Keratinocyte (primary cell): Measurements from ENCODE around the gene SMIM35. TPM values are rescaled to one million over a fixed set of nuclear protein-coding genes. Genes with fewer than 3 reads are reported as not detected.

Experiments
- DNase-seq: peaks from one replicate; pipeline ENCODE4 v3.0.0-alpha.2; 2011; ENCODE audit warnings: low read depth, missing footprints, low spot score
- FAIRE-seq: peaks from 2 replicates; lab custom pipeline; 2011; peaks lifted over from hg19 to GRCh38; lab: Jason Lieb, UNC
- H2AFZ ChIP-seq: 2 replicates; pipeline ENCODE4 v1.6.0; 2012; ENCODE audit warnings: low read length, control low read depth, inconsistent platforms; ENCODE audit not compliant: control insufficient read depth
- H3K27ac ChIP-seq: 2 replicates; pipeline ENCODE4 v1.5.1; 2011; ENCODE audit warnings: low read length; ENCODE audit not compliant: control insufficient read depth, insufficient read depth
- H3K27me3 ChIP-seq: 3 replicates; pipeline ENCODE4 v1.6.0; 2011; ENCODE audit warnings: low read length; ENCODE audit not compliant: control insufficient read depth, insufficient read depth; ENCODE audit errors: extremely low read depth
- H3K36me3 ChIP-seq, 2 experiments: 2 replicates in 1 of 2; 3 replicates in 1 of 2; pipeline ENCODE4 v1.5.1; 2011; ENCODE audit warnings: low read length in 2 of 2, mild to moderate bottlenecking in 1 of 2; ENCODE audit not compliant: control insufficient read depth in 2 of 2, insufficient read depth in 2 of 2; ENCODE audit errors: extremely low read depth in 1 of 2
- H3K4me1 ChIP-seq: 3 replicates; pipeline ENCODE4 v1.5.1; 2011; ENCODE audit warnings: low read length; ENCODE audit not compliant: control insufficient read depth, insufficient read depth; ENCODE audit errors: extremely low read depth
- H3K4me2 ChIP-seq: 3 replicates; pipeline ENCODE4 v1.6.0; 2011; ENCODE audit warnings: low read depth, low read length; ENCODE audit not compliant: control insufficient read depth, insufficient read depth; ENCODE audit errors: extremely low read depth
- H3K4me3 ChIP-seq, 3 experiments: fragments of 200-600 bp in 1 of 3; sonication (generic) in 1 of 3; 2 replicates in 2 of 3; 3 replicates in 1 of 3; pipeline ENCODE4 v1.5.1; 2011 to 2016; ENCODE audit warnings: low read length in 3 of 3, mild to moderate bottlenecking in 3 of 3, control low read depth in 2 of 3, inconsistent platforms in 1 of 3, low read depth in 1 of 3, mixed read lengths in 1 of 3, mixed run types in 1 of 3, moderate library complexity in 1 of 3; ENCODE audit not compliant: control insufficient read depth in 2 of 3, insufficient read depth in 2 of 3; ENCODE audit errors: extremely low read depth in 1 of 3
- H3K79me2 ChIP-seq: 2 replicates; pipeline ENCODE4 v1.6.0; 2012; ENCODE audit warnings: low read length; ENCODE audit not compliant: control insufficient read depth, insufficient read depth
- H3K9ac ChIP-seq: 3 replicates; pipeline ENCODE4 v1.6.0; 2011; ENCODE audit warnings: low read length; ENCODE audit not compliant: control insufficient read depth, insufficient read depth; ENCODE audit errors: extremely low read depth
- H3K9me1 ChIP-seq: 3 replicates; pipeline ENCODE4 v1.6.0; 2011; ENCODE audit warnings: low read length; ENCODE audit not compliant: control insufficient read depth, insufficient read depth; ENCODE audit errors: extremely low read depth
- H3K9me3 ChIP-seq: 2 replicates; pipeline ENCODE4 v1.5.1; 2012; ENCODE audit warnings: low read depth, low read length; ENCODE audit not compliant: control insufficient read depth
- H4K20me1 ChIP-seq: 3 replicates; pipeline ENCODE4 v1.6.0; 2011; ENCODE audit warnings: low read length; ENCODE audit not compliant: control insufficient read depth, insufficient read depth; ENCODE audit errors: extremely low read depth
- CTCF ChIP-seq, 3 experiments: IDR thresholded peaks in 1 of 3; conservative IDR thresholded peaks in 1 of 3; optimal IDR thresholded peaks in 1 of 3; 2 replicates in 2 of 3; 3 replicates in 1 of 3; pipeline versions ENCODE3 to v1.5.1; 2011; ENCODE audit warnings: low read length in 3 of 3, mild to moderate bottlenecking in 3 of 3, moderate library complexity in 2 of 3, control low read depth in 1 of 3, inconsistent platforms in 1 of 3; ENCODE audit not compliant: insufficient read depth in 2 of 3; ENCODE audit errors: extremely low read depth in 1 of 3
- EZH2 ChIP-seq: IDR thresholded peaks from one replicate; pipeline ENCODE4 v1.6.1; 2012; ENCODE audit warnings: inconsistent platforms, mild to moderate bottlenecking, low read length, moderate library complexity
- dilution Hi-C: fragments of 300-500 bp; cut with MboI; formaldehyde crosslinking; loops from one replicate; pipeline ENCODE4 v1.7.0; 2020; ENCODE audit warnings: low sequenced_read_pairs; ENCODE audit not compliant: extremely low pct_ligation_motif_present
- polyA plus RNA-seq, 5 experiments: library from polyadenylated mRNA; depleted of rRNA in 3 of 5; stranded (reverse) in 3 of 5; stranded (forward) in 1 of 5; unstranded in 1 of 5; fragments of >200 nt; gene quantifications; 1 replicate in 1 of 5; 2 replicates in 3 of 5; 3 replicates in 1 of 5; pipeline versions ENCODE4 v1.2.1 to v1.2.3, GENCODE V29; 2011 to 2012; ENCODE audit warnings: missing spikeins in 2 of 5, low read depth in 1 of 5, low replicate concordance in 1 of 5

SMIM35 gene
- polyA plus RNA-seq, 1 donor (not counting 4 experiments of a cell fraction or from before 2014, with no cell fraction given): not detected

GRCh38 chr11:118068945-118069612 is 17.7 kb downstream of the SMIM35 start:
- Histone ChIP-seq H3K36me3 (no peaks in the 10 kb centered on the region), H3K27me3 (no peaks in the 10 kb centered on the region), H2AFZ (no peak overlapping the region), H3K79me2 (no peaks in the 10 kb centered on the region), H3K4me2 (no peak overlapping the region), H3K4me1 (peaks cover 2% of the 10 kb centered on the region), H3K27ac (no peak overlapping the region), H3K4me3 (no peak overlapping the region), H3K9me1 (no peaks in the 10 kb centered on the region), H4K20me1 (no peaks in the 10 kb centered on the region), H3K9ac (no peak overlapping the region), H3K9me3 (no peaks in the 10 kb centered on the region)
- TF ChIP-seq CTCF (optimal IDR thresholded peaks at IDR 0.05 in 1 of 3, IDR thresholded peaks at IDR 0.05 in 1 of 3, conservative IDR thresholded peaks at IDR 0.05 in 1 of 3; ENCODE audit: extremely low read depth in 1 of 3, insufficient read depth in 2 of 3, low read length in 3 of 3) (no peak), EZH2 (no peak)
- dilution Hi-C loops: no loop called here
- FAIRE-seq: no peak
- no peak for DNase-seq

GRCh38 chr11:118068206-118068944 is 18.4 kb downstream of the SMIM35 start:
- no peaks in the 10 kb centered on the region for H4K20me1 ChIP-seq
- no peaks in the 10 kb centered on the region for H3K79me2 ChIP-seq
- no peak overlapping the region for H3K4me2 ChIP-seq
- H3K27ac ChIP-seq: no peak overlapping the region
- no peak overlapping the region for H2AFZ ChIP-seq
- DNase-seq (no peak), FAIRE-seq (no peak)
- no peaks in the 10 kb centered on the region for H3K9me1 ChIP-seq
- no peak overlapping the region for H3K9ac ChIP-seq
- dilution Hi-C loops: no loop called here
- no peak for TF ChIP-seq CTCF (optimal IDR thresholded peaks at IDR 0.05 in 1 of 3, IDR thresholded peaks at IDR 0.05 in 1 of 3, conservative IDR thresholded peaks at IDR 0.05 in 1 of 3; ENCODE audit: extremely low read depth in 1 of 3, insufficient read depth in 2 of 3, low read length in 3 of 3)
- TF ChIP-seq EZH2: no peak
- H3K36me3 ChIP-seq: no peaks in the 10 kb centered on the region
- H3K27me3 ChIP-seq: no peaks in the 10 kb centered on the region
- H3K9me3 ChIP-seq: no peaks in the 10 kb centered on the region
- peaks cover 2% of the 10 kb centered on the region for H3K4me1 ChIP-seq
- H3K4me3 ChIP-seq: no peak overlapping the region
